ENCODE results near the gene PLEKHG3.

GRCh38 chr14:64764641-64765520 lies 60.7 kb downstream of the PLEKHG3 start:
- TF ChIP-seq CTCF (IDR thresholded peaks at IDR 0.05) = peak; percentile 52 to 81 (median 80)
- TF ChIP-seq POLR2A (IDR thresholded peaks at IDR 0.05) = no peak
